Thyroid gland (tissue), 4 donors: ENCODE results near the gene NDUFS8.

Experiments
- POLR2A ChIP-seq, 2 donors: fragments of 450-650 bp; IDR thresholded peaks; one replicate each; pipeline ENCODE4 v1.6.1; 2017; ENCODE audit warnings: antibody characterized with exemption in 2 of 2, mild to moderate bottlenecking in 2 of 2, moderate library complexity in 1 of 2
- TF ChIP-seq, protein P1 (sequence below), 6 experiments: fragments of 200-600 bp in 3 of 6; fragments of 450-650 bp in 3 of 6; sonication (generic) in 3 of 6; IDR thresholded peaks; one replicate each; pipeline ENCODE4 v1.5.1; 2016 to 2019; ENCODE audit warnings: antibody characterized with exemption in 6 of 6, mild to moderate bottlenecking in 2 of 6, inconsistent platforms in 1 of 6, moderate library complexity in 1 of 6

DNA sequence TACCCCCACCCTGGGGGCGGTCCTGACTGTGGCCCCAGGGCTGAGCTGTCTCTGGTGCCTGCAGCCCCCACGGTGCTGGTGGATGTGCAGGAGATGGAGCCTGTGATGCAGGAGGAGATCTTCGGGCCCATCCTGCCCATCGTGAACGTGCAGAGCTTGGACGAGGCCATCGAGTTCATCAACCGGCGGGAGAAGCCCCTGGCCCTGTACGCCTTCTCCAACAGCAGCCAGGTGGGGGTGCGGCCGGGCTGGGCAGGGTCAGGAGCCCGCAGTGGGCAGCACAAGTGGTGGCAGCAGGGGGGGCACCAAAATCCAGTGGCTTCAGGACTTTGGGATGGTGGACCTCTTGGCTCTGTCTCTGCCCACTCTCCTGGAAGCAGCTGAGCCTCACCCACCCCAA lies 8.0 kb upstream of the NDUFS8 start:
- TF ChIP-seq, protein P1, sequence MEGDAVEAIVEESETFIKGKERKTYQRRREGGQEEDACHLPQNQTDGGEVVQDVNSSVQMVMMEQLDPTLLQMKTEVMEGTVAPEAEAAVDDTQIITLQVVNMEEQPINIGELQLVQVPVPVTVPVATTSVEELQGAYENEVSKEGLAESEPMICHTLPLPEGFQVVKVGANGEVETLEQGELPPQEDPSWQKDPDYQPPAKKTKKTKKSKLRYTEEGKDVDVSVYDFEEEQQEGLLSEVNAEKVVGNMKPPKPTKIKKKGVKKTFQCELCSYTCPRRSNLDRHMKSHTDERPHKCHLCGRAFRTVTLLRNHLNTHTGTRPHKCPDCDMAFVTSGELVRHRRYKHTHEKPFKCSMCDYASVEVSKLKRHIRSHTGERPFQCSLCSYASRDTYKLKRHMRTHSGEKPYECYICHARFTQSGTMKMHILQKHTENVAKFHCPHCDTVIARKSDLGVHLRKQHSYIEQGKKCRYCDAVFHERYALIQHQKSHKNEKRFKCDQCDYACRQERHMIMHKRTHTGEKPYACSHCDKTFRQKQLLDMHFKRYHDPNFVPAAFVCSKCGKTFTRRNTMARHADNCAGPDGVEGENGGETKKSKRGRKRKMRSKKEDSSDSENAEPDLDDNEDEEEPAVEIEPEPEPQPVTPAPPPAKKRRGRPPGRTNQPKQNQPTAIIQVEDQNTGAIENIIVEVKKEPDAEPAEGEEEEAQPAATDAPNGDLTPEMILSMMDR (IDR thresholded peaks at IDR 0.05), result no peak
- TF ChIP-seq POLR2A (IDR thresholded peaks at IDR 0.05), result no peak
